GM19238 (cell line): ENCODE results near the gene ZFYVE28.

Experiments
- DNase-seq: peaks from one replicate; pipeline ENCODE4 v3.0.0; 2011; ENCODE audit warnings: low spot score; ENCODE audit not compliant: insufficient read length

The ZFYVE28 gene

GRCh38 chr4:2368746-2369437, 49.6 kb downstream of the ZFYVE28 start:
- no peak for DNase-seq

GRCh38 chr4:2367626-2368025, 50.8 kb downstream of the ZFYVE28 start:
- DNase-seq: no peak

- DNase-seq: no peak
Measured at GRCh38 chr4:2366252-2367192, 51.9 kb downstream of the ZFYVE28 start.

GRCh38 chr4:2365913-2366210, 52.6 kb downstream of the ZFYVE28 start:
- DNase-seq: no peak

GRCh38 chr4:2365054-2365912, 53.2 kb downstream of the ZFYVE28 start:
- DNase-seq: no peak

- DNase-seq: no peak
Measured at GRCh38 chr4:2364654-2365053, 53.8 kb downstream of the ZFYVE28 start.

- no peak for DNase-seq
Measured at GRCh38 chr4:2363951-2364653, 54.3 kb downstream of the ZFYVE28 start.

- no peak for DNase-seq
Measured at GRCh38 chr4:2363056-2363721, 55.3 kb downstream of the ZFYVE28 start.

GRCh38 chr4:2362266-2363055, 56.0 kb downstream of the ZFYVE28 start:
- no peak for DNase-seq

GRCh38 chr4:2361366-2362265, 56.8 kb downstream of the ZFYVE28 start:
- no peak for DNase-seq

GRCh38 chr4:2360396-2360730, 58.1 kb downstream of the ZFYVE28 start:
- no peak for DNase-seq

GRCh38 chr4:2359591-2360395, 58.7 kb downstream of the ZFYVE28 start:
- DNase-seq: no peak

- DNase-seq: no peak
Measured at GRCh38 chr4:2357821-2358745, 60.4 kb downstream of the ZFYVE28 start.

GRCh38 chr4:2356123-2357069, 62.0 kb downstream of the ZFYVE28 start:
- DNase-seq: no peak

GRCh38 chr4:2354760-2355159, 63.7 kb downstream of the ZFYVE28 start:
- no peak for DNase-seq

- DNase-seq: no peak
Measured at GRCh38 chr4:2354118-2354517, 64.3 kb downstream of the ZFYVE28 start.
